K562 (cell line): ENCODE data around the gene TNFRSF19. TPM values are rescaled to one million over a fixed set of nuclear protein-coding genes. Genes with fewer than 3 reads are reported as not detected.

ENCODE experiments used
- ATAC-seq: fragments of 200-7000 bp; cut with Tn5 transposase; 3 replicates; pipeline ENCODE4 v1.9.1; 2020; ENCODE audit warnings: moderate library complexity
- BruUV-seq: library from RNA; stranded (reverse); fragments of 400-500 nt; replicated peaks from 2 replicates; lab custom pipeline; 2021; lab: Mats Ljungman, UMichigan
- CTCF ChIA-PET: fragments of 300-600 bp; formaldehyde crosslinking; extraction: SDS; loops from one replicate; lab custom pipeline; 2021; ENCODE audit warnings: low intra/inter-chr PET ratio; lab: Yijun Ruan, JAX
- POLR2A ChIA-PET: fragments of 300-600, 350-650 bp; sonication (Branson Sonifier 250); formaldehyde crosslinking; extraction: SDS; loops from one replicate; lab custom pipeline; 2021; ENCODE audit warnings: antibody characterized with exemption, inconsistent platforms; lab: Yijun Ruan, JAX
- DNase-seq, 4 experiments: peaks; one replicate each; pipeline versions ENCODE4 v3.0.0 to v3.0.0-alpha.2; 2011 to 2018; ENCODE audit warnings: low spot score in 3 of 4, mixed read lengths in 3 of 4; ENCODE audit errors: extremely low read depth in 1 of 4
- FAIRE-seq: peaks from 2 replicates; lab custom pipeline; 2011; peaks lifted over from hg19 to GRCh38; lab: Jason Lieb, UNC
- H2AFZ ChIP-seq: 2 replicates; pipeline ENCODE4 v1.6.0; 2011; ENCODE audit warnings: low read depth, low read length, control low read depth, inconsistent platforms
- H3K27ac ChIP-seq: fragments of 200-600 bp; 3 replicates; pipeline ENCODE4 v1.8.0; 2011; ENCODE audit warnings: low read depth, mild to moderate bottlenecking, control low read depth, inconsistent platforms, low read length, moderate library complexity, mixed read lengths; ENCODE audit errors: extremely low read depth
- H3K27me3 ChIP-seq, 2 experiments: fragments of 300-600 bp in 1 of 2; 2 replicates in 1 of 2; 3 replicates in 1 of 2; pipeline versions ENCODE4 v1.6.0 to v1.8.0; 2011; ENCODE audit warnings: inconsistent platforms in 2 of 2, low read length in 2 of 2, mild to moderate bottlenecking in 1 of 2, mixed read lengths in 1 of 2, moderate library complexity in 1 of 2; ENCODE audit not compliant: control insufficient read depth in 2 of 2, insufficient read depth in 2 of 2
- H3K36me3 ChIP-seq: fragments of 300-600 bp; 3 replicates; pipeline ENCODE4 v1.8.0; 2011; ENCODE audit warnings: mild to moderate bottlenecking, low read length, inconsistent platforms; ENCODE audit not compliant: control insufficient read depth, insufficient read depth
- H3K4me1 ChIP-seq, 2 experiments: fragments of 200-600 bp in 1 of 2; replicated peaks in 1 of 2; 2 replicates in 1 of 2; 3 replicates in 1 of 2; pipeline versions ENCODE4 v1.5.1 to v1.8.0; 2011; ENCODE audit warnings: inconsistent platforms in 2 of 2, low read length in 2 of 2, mild to moderate bottlenecking in 1 of 2, mixed read lengths in 1 of 2, moderate library complexity in 1 of 2; ENCODE audit not compliant: control insufficient read depth in 2 of 2, insufficient read depth in 2 of 2
- H3K4me2 ChIP-seq: 2 replicates; pipeline ENCODE4 v1.6.1; 2011; ENCODE audit warnings: low read length, control low read depth, inconsistent platforms, mixed read lengths; ENCODE audit not compliant: insufficient read depth
- H3K4me3 ChIP-seq: fragments of 200-600 bp; sonication (generic), shearing (Covaris generic); 2 replicates; pipeline ENCODE4 v1.5.1; 2016; ENCODE audit warnings: control low read depth, inconsistent platforms
- H3K79me2 ChIP-seq: fragments of 200-600 bp; 3 replicates; pipeline ENCODE4 v1.8.0; 2011; ENCODE audit warnings: low read length, inconsistent platforms; ENCODE audit not compliant: control insufficient read depth, insufficient read depth
- H3K9ac ChIP-seq, 2 experiments: 2 replicates each; pipeline versions ENCODE4 v1.6.0 to v1.6.1; 2011; ENCODE audit warnings: low read depth in 2 of 2, low read length in 2 of 2, control low read depth in 1 of 2, inconsistent platforms in 1 of 2, mild to moderate bottlenecking in 1 of 2, mixed read lengths in 1 of 2; ENCODE audit not compliant: insufficient read depth in 1 of 2
- H3K9me1 ChIP-seq: one replicate; pipeline ENCODE4 v1.6.0; 2011; ENCODE audit warnings: inconsistent platforms, mild to moderate bottlenecking, low read length, moderate library complexity; ENCODE audit not compliant: control insufficient read depth, insufficient read depth
- H3K9me3 ChIP-seq: replicated peaks from 2 replicates; pipeline ENCODE4 v1.5.1; 2011; ENCODE audit warnings: low read depth, low read length, inconsistent platforms; ENCODE audit not compliant: control insufficient read depth, insufficient read depth
- H4K20me1 ChIP-seq: replicated peaks from 2 replicates; pipeline ENCODE4 v1.6.1; 2011; ENCODE audit warnings: low read length, inconsistent platforms, mixed read lengths; ENCODE audit not compliant: control insufficient read depth, insufficient read depth
- BACH1 ChIP-seq: fragments of 200-800 bp; sonication (Bioruptor generic); IDR thresholded peaks from 2 replicates; pipeline ENCODE4 v1.6.1; 2016; ENCODE audit warnings: missing genetic modification characterization, missing compliant biosample characterization
- KHSRP ChIP-seq: fragments of 450-650 bp; IDR thresholded peaks from 2 replicates; pipeline ENCODE4 v1.6.1; 2017
- KLF1 ChIP-seq: fragments of 450-650 bp; IDR thresholded peaks from 2 replicates; pipeline ENCODE4 v1.6.1; 2016; ENCODE audit warnings: missing genetic modification characterization, missing compliant biosample characterization
- NFE2 ChIP-seq: IDR thresholded peaks from 2 replicates; pipeline ENCODE4 v1.6.1; 2014; ENCODE audit warnings: antibody characterized with exemption, low read depth
- NONO ChIP-seq, 2 experiments: fragments of 200-400 bp in 1 of 2; fragments of 450-650 bp in 1 of 2; formaldehyde crosslinking in 1 of 2; IDR thresholded peaks; 2 replicates each; pipeline ENCODE4 v1.6.1; 2017; ENCODE audit warnings: low read depth in 2 of 2, mild to moderate bottlenecking in 2 of 2, moderate library complexity in 2 of 2, low read length in 1 of 2
- PTBP1 ChIP-seq: fragments of 200-400 bp; formaldehyde crosslinking; IDR thresholded peaks from 2 replicates; pipeline ENCODE4 v1.6.1; 2017; ENCODE audit warnings: low read depth, low read length
- TGIF2 ChIP-seq: sonication (generic); formaldehyde crosslinking; IDR thresholded peaks from 2 replicates; pipeline ENCODE4 v1.8.1; 2022; ENCODE audit warnings: mild to moderate bottlenecking, missing genetic modification reagents, moderate library complexity
- TRIM24 ChIP-seq, 2 experiments: fragments of 450-650 bp; IDR thresholded peaks; 2 replicates each; pipeline ENCODE4 v1.6.1; 2016
- ZNF3 ChIP-seq: fragments of 250-450 bp; sonication (Bioruptor Pico); IDR thresholded peaks from 2 replicates; pipeline ENCODE4 v1.5.0; 2021; ENCODE audit warnings: mild to moderate bottlenecking, moderate library complexity
- WGBS: fragments of 100-300 bp; shearing (Covaris generic); methylation state at CpG from one replicate; pipeline ENCODE4 v1.1.6; 2016; ENCODE audit warnings: low coverage, mixed read lengths; ENCODE audit not compliant: insufficient coverage; ENCODE audit errors: missing lambda C conversion rate; 5-methylcytosine and 5-hydroxymethylcytosine counted together
- in situ Hi-C: fragments of 300-500 bp; cut with MboI; formaldehyde crosslinking; loops from 4 replicates; pipeline ENCODE4 v1.15.0; 2018; ENCODE audit warnings: inconsistent platforms, mixed read lengths
- intact Hi-C: fragments of 100-400 bp; cut with micrococcal nuclease; formaldehyde crosslinking; loops from 2 replicates; pipeline ENCODE4 v1.14.2; 2022
- polyA plus RNA-seq, 8 experiments: library from polyadenylated mRNA; depleted of rRNA in 4 of 8; stranded (reverse) in 5 of 8; unstranded in 3 of 8; fragments of >200 nt; fragmentation: Nextera tagmentation in 2 of 8; fragmentation: Illumina TruSeq in 1 of 8; extraction: Ambion mirVana in 2 of 8; extraction: Trizol in 1 of 8; gene quantifications; 2 replicates each; pipeline versions ENCODE4 v1.2.1 to v1.2.3, GENCODE V29; 2011 to 2014; ENCODE audit warnings: inconsistent platforms in 1 of 8, missing spikeins in 1 of 8
- total RNA-seq, 7 experiments: library from RNA; depleted of rRNA in 6 of 7; stranded (reverse); fragments of >200 nt in 6 of 7; fragmentation: Illumina TruSeq in 2 of 7; extraction: Trizol in 2 of 7; gene quantifications; 2 replicates each; pipeline versions ENCODE4 v1.2.1 to v1.2.3, GENCODE V29; 2011 to 2021; ENCODE audit warnings: low replicate concordance in 1 of 7
- TF ChIP-seq, protein P1 (sequence below): sonication (generic); formaldehyde crosslinking; IDR thresholded peaks from 2 replicates; pipeline ENCODE4 v1.8.0; 2022; ENCODE audit warnings: mild to moderate bottlenecking, missing genetic modification reagents
- TF ChIP-seq, protein P2 (sequence below): fragments of 250-450 bp; sonication (Bioruptor Pico); IDR thresholded peaks from 2 replicates; pipeline ENCODE4 v1.5.0; 2021; ENCODE audit warnings: mild to moderate bottlenecking, moderate library complexity
- TF ChIP-seq, protein P3 (sequence below): sonication (generic); formaldehyde crosslinking; IDR thresholded peaks from 2 replicates; pipeline ENCODE4 v1.8.0; 2022; ENCODE audit warnings: missing genetic modification reagents, mild to moderate bottlenecking, moderate library complexity, borderline replicate concordance
- TF ChIP-seq, protein P4 (sequence below): fragments of 250-450 bp; sonication (Bioruptor Pico); IDR thresholded peaks from 2 replicates; pipeline ENCODE4 v1.8.0; 2021; ENCODE audit warnings: borderline replicate concordance, mild to moderate bottlenecking, moderate library complexity; ENCODE audit not compliant: poor library complexity, severe bottlenecking

TNFRSF19 gene
- total and polyA plus RNA-seq, 9 of the 15 experiments (the other 6 are each of a cell fraction or from before 2014, with no cell fraction given), result 0.01 to 0.07 TPM; not detected in 7

DNA sequence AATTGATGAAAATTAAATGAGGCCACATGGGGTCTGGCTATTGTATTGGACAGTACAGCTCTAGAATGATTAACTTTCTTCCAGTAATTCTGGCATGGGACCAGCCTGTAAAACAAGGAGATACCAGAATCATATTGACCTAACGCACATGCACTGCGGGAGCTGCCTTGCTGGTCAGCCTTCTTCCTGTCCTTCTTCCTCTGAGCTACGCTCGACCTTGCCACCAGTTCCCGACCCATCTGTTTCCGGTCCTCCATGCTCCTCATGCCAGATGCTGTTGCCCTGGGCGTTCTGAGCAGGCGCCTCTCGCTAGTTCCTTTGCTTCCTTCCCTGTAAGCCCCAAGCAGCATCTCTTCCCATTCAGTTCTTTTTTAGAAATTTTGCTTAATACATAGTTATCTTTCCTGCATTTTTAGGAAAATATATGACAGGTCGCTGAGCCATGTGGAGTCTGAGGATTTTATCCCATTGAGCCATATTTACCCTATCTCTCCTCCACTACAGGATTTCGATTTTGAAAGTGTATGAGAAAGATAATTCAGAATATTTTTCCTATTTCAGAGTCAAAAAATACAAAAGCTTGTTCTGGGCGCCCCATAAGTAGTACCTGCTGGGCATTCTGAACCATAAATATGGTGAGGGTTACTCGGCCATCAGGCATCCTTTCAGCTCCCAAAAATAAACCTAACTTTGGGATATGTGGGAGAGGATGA, 38.6 kb downstream of the TNFRSF19 start (continued):
- TF ChIP-seq, protein P1, sequence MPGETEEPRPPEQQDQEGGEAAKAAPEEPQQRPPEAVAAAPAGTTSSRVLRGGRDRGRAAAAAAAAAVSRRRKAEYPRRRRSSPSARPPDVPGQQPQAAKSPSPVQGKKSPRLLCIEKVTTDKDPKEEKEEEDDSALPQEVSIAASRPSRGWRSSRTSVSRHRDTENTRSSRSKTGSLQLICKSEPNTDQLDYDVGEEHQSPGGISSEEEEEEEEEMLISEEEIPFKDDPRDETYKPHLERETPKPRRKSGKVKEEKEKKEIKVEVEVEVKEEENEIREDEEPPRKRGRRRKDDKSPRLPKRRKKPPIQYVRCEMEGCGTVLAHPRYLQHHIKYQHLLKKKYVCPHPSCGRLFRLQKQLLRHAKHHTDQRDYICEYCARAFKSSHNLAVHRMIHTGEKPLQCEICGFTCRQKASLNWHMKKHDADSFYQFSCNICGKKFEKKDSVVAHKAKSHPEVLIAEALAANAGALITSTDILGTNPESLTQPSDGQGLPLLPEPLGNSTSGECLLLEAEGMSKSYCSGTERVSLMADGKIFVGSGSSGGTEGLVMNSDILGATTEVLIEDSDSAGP (CRISPR knock-in tag), result no peak
- TF ChIP-seq KLF1 (tag) (no peak), TRIM24 (IDR thresholded peaks at IDR 0.05) (no peak), NFE2 (no peak)

DNA sequence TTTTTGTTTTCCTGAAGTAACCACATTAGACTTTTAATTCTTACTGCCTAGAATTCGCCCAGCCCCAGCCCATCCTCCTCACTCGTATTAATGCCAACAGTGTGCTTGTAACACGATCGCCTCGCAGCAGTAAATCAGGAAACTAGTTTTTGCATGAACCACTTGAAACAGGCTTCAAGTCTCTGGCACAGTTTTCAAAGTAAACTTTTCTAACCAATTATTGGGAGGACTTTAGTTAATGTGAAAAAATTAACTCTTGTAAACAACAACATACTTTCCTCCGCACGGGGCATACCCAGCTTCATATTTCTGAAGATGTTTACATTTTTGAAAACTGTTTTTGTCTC, 39.2 kb downstream of the TNFRSF19 start:
- in situ Hi-C loops, result no loop called here
- CTCF ChIA-PET, result no interaction called here
- ATAC-seq (no peak), DNase-seq (no peak), FAIRE-seq (no peak)
- TF ChIP-seq BACH1 (tag) (no peak), TGIF2 (CRISPR knock-in tag) (no peak), PTBP1 (no peak), ZNF3 (no peak), KHSRP (no peak), NONO (IDR thresholded peaks at IDR 0.05; ENCODE audit: low read depth in 2 of 2, low read length in 1 of 2) (no peak)
- TF ChIP-seq, protein P2, sequence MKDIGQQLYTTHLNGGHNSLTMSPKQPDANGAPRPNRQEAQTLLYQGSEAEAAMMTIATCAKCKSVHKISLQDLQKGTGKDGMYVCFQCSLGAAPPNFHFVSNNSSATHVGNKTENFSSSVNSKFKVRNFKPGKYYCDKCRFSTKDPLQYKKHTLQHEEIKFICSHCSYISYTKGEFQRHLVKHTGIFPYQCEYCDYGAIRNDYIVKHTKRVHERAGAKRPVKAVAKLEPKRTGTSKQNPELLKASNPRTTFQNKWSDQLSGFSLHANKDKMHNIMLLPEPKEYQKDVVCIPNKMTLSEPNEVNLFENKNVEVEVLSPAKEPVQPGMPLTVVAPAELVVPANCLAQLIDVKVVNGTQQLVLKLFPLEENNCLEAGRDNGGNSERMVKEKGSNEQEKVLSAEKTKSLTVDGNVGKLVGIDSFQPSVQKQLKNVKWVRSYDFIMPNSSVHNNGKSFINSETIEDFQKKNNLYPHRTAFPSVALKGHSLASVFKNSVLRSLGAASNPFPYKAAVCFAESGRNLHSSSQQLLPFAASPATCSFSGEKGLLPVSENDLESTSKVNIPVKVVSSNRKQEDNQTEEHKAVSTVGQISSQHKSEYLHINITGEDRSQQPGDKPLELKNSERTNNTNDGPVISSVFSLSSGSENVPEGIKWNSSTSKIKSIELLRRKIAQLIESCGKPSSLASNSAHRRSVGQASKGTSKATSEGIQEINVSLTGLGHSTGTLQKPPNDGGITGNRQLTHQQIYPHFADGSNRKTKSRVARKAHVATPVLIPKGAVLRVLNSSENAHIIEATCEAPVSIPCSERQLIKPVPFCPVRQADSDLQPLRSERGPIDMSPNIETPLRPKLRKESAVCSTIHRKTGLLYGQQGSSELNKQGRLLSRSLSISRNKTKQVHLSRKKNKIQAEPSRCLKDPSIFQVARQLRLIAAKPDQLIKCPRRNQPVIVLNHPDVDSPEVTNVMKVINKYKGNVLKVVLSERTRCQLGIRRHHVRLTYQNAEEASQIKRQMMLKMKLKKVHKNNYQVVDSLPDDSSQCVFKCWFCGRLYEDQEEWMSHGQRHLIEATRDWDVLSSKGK (CRISPR knock-in tag), result no peak
- TF ChIP-seq, protein P3, sequence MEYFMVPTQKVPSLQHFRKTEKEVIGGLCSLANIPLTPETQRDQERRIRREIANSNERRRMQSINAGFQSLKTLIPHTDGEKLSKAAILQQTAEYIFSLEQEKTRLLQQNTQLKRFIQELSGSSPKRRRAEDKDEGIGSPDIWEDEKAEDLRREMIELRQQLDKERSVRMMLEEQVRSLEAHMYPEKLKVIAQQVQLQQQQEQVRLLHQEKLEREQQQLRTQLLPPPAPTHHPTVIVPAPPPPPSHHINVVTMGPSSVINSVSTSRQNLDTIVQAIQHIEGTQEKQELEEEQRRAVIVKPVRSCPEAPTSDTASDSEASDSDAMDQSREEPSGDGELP (CRISPR knock-in tag), result no peak
- TF ChIP-seq, protein P4, sequence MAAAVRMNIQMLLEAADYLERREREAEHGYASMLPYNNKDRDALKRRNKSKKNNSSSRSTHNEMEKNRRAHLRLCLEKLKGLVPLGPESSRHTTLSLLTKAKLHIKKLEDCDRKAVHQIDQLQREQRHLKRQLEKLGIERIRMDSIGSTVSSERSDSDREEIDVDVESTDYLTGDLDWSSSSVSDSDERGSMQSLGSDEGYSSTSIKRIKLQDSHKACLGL (CRISPR knock-in tag), result no peak
- WGBS, result 1% methylated on average over 7 of the region's 7 CpGs
- intact Hi-C loops, result no loop called here
- Histone ChIP-seq H3K27me3 (peaks cover 0 to 5% of the 10 kb centered on the region in 2 experiments; a peak in 1 of 5 replicates), H3K9ac (no peak overlapping the region), H2AFZ (no peak overlapping the region), H3K79me2 (no peaks in the 10 kb centered on the region), H3K4me3 (no peak overlapping the region), H4K20me1 (no peaks in the 10 kb centered on the region), H3K36me3 (no peaks in the 10 kb centered on the region), H3K4me1 (no peaks in the 10 kb centered on the region), H3K27ac (no peak overlapping the region), H3K9me1 (no peaks in the 10 kb centered on the region), H3K9me3 (no peaks in the 10 kb centered on the region), H3K4me2 (no peak overlapping the region)
- POLR2A ChIA-PET, result no interaction called here
- BruUV-seq, result no TSS peak
